ENCODE results near the gene AREL1. TPM values are rescaled to one million over a fixed set of nuclear protein-coding genes. Genes with fewer than 3 reads are reported as not detected.
A peak's percentile ranks its signal among the peaks of the same experiment; 100 is the strongest.

AREL1 gene
- total RNA-seq, 1 donor from 2014 or later = 44.4 TPM

- DNase-seq (ENCODE audit: extremely low read depth, low read depth, low spot score) = no peak
Measured at GRCh38 chr14:74638966-74639365, 73.9 kb downstream of the AREL1 start.

DNA sequence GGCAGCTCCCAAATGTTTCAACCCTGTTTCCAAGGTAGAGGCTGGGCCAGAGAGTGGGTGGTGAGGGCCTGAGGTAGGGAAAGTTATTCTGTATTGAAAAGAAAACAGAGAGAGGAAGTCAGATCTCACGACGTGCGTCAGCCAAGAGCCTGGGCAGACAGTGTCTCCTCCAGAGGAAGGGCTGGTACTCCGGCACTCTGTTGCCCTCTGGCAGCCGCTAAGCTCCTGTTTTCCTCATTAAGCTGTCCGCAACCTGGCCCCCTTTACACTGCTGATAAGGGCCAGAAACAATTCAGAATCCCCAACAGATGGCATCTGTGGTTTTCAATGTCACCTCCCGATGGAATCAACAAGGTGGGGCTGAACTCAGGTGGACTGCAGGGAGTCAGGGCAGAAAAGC is 74.8 kb downstream of the AREL1 start:
- no peak for DNase-seq (ENCODE audit: extremely low read depth, low read depth, low spot score)

DNA sequence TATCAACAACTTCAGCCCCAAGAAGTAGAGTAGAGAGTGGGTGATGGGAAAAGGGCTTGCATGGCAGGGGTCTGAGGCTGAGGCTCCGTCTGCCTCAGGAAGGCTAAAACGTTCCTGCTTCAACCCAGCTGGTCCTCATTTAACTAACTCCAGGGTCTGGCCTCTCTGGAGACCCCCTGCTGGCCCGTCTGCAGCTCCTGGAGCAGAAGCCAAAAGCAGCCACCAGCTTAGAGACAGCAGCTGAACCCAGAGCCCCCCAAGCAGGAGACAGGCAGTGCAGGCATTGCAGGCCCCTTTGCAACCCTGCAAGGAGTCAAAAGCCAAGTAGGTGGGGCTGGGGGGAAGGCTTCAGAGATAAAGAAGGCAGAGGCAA is 75.7 kb downstream of the AREL1 start:
- no peak for DNase-seq (ENCODE audit: extremely low read depth, low read depth, low spot score)

- DNase-seq (ENCODE audit: extremely low read depth, low read depth, low spot score) = no peak
Measured at GRCh38 chr14:74636424-74637177, 76.3 kb downstream of the AREL1 start.

GRCh38 chr14:74635847-74636246 is 77.0 kb downstream of the AREL1 start:
- no peak for DNase-seq (ENCODE audit: extremely low read depth, low read depth, low spot score)

DNA sequence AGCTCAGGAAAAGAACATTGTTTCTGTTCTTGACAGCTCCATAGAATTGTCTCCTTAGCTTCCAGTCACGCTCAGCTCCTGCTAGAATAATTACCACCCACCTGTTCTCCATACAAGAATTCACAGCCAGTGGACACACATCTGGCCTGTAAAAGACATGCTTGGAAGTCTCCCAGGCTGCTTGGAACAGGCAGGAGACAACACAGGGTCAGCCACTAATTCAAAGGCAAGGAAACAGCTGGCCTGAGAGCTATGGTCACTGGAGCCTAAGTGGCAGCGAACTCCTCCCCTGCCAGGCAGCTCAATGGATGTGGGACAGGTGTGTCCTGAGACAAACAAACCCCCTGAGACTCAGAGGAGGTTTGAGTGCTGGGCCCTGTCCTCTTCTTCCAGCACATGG is 77.9 kb downstream of the AREL1 start:
- DNase-seq (ENCODE audit: extremely low read depth, low read depth, low spot score) = no peak

GRCh38 chr14:74634481-74634880 is 78.4 kb downstream of the AREL1 start:
- DNase-seq (ENCODE audit: extremely low read depth, low read depth, low spot score) = no peak

DNA sequence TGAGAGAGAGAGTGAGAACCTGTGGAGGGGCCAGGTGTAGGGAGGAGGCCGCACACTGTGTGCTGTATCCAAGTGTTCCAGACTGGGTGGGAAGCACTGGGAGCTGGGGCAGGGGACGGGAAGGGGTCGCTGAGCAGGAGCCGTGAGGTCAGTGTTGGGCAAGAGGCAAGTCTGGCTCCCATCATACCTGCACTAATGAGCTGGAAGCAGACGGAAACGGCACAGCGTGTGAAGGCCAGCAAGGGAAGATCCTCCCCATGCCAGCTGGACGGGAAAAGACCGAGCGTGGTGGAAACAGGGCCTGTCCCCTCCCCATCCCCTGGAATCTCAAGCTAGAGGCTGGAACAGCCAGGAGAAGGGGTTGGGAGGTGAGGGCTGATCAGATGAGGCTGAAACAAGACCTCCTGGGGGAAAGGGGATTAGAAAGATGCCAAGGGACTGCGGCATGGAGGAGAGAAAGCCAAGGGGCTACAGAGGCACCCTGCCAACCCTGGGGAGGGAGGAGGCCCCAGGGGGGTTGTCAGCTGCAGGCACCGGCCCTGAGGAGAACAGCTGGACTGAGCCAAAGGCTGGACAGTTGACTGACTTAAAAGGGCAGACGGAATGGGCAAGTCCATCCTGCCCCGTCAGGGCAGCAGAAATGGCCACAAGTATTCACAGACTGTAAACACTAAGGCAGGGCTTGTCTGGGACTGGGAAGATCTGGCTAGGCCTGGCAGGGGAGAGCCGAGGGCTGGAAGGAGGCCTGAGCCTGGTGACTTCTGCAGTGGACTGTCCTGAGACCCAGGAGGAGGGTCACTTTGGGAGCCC is 81.8 kb downstream of the AREL1 start:
- DNase-seq (ENCODE audit: extremely low read depth, low read depth, low spot score) = no peak

DNA sequence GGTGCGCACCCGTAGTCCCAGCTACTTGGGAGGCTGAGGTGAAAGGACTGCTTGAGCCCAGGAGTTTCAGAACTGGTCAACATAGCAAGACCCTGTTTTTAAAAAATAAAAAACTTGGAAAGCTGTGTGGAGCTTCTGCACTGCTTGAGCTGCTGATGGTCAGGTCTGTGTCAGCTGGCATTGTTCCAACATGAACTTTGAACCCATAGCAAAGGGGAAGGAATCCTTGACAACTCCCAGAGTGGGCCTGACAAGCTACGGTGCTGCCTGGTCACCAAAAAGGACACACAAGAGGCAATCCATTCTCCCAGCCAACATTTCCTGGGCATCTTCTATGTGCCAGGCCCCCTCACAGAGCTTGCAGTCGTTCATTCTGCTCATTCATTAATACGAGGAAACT is 84.5 kb downstream of the AREL1 start:
- no peak for DNase-seq (ENCODE audit: extremely low read depth, low read depth, low spot score)

- DNase-seq (ENCODE audit: extremely low read depth, low read depth, low spot score) = no peak
Measured at GRCh38 chr14:74627076-74627475, 85.8 kb downstream of the AREL1 start.

DNA sequence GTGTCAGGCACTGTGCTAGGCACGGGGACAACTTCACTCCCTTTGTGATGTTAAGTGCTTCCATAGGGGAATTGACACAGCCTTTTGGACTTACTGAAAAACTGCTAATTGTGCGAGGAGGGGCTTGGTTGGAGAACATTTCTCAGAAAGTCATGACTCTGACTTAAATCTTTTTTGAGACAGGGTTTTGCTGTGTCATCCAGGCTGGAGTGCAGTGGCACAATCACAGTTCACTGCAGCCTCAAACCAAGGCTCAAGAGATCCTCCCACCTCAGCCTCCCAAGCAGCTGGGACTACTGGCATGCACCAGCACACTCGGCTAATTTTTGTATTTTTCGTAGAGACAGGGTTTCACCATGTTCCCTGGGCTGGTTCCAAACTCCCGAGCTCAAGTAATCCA is 90.6 kb downstream of the AREL1 start:
- DNase-seq (ENCODE audit: extremely low read depth, low read depth, low spot score) = no peak

DNA sequence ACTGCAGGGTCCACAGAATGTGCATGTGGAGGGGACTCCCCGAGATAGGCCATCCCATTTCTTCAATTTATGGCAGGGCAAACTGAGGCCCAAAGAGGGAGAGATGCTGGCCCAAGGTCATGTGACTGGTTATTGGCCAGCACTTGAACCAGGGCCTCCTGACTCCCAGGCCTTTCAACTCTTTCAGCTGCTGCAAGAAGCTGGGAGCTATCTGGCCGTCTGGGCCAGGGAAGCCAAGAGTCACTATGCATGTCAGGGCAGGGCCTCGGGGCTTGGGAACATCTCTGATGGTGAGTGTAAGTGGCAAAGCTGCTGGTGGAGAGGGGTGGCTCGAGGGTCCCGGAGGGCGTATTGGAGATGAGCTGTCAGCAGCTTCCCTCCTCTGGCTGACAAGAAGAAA is 91.3 kb downstream of the AREL1 start:
- no peak for DNase-seq (ENCODE audit: extremely low read depth, low read depth, low spot score)

DNA sequence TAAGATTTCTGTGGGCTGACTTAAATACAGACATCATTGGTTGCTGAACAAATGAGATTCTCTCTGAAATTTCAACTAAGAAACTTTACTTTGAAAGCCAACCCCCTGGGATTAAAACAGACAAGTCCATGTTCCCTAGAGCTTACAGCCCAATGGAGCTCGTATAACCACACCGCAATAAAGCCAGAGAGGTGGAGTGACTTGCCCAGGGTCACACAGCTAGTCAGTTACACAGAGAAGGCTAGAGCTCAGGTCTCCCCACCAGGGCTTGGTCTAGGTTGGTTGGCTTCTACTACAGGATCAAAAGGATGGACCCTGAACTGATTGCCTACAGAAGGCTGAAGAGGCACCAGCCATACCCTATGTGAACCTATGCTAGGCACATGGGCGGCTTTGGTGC is 92.0 kb downstream of the AREL1 start:
- no peak for DNase-seq (ENCODE audit: extremely low read depth, low read depth, low spot score)

DNA sequence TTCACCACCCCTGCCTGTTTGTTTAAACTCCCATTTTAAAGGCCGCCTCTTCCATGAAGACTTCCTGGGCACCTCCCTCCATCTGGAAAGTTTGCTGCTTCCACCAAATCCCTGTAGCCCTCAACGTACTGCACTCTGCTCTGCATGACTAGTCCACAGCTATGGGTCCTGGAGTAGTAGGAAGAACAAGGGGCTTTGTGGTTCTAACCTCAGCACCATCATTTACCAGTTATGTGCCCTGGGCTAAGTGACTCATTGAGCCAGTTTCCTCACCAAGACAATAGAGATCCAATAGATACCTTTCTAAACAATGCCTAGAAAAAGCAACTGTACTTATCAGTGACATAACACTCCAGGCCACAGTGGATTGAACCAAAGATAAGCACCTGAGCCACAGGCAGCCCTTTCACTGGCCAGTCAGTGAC is 92.4 kb downstream of the AREL1 start:
- DNase-seq (ENCODE audit: extremely low read depth, low read depth, low spot score) = peak; percentile 90

- DNase-seq (ENCODE audit: extremely low read depth, low read depth, low spot score) = peak; percentile 78
Measured at GRCh38 chr14:74619672-74620131, 93.2 kb downstream of the AREL1 start.

- peak; percentile 85 for DNase-seq (ENCODE audit: extremely low read depth, low read depth, low spot score)
Measured at GRCh38 chr14:74618078-74618952, 94.6 kb downstream of the AREL1 start.

DNA sequence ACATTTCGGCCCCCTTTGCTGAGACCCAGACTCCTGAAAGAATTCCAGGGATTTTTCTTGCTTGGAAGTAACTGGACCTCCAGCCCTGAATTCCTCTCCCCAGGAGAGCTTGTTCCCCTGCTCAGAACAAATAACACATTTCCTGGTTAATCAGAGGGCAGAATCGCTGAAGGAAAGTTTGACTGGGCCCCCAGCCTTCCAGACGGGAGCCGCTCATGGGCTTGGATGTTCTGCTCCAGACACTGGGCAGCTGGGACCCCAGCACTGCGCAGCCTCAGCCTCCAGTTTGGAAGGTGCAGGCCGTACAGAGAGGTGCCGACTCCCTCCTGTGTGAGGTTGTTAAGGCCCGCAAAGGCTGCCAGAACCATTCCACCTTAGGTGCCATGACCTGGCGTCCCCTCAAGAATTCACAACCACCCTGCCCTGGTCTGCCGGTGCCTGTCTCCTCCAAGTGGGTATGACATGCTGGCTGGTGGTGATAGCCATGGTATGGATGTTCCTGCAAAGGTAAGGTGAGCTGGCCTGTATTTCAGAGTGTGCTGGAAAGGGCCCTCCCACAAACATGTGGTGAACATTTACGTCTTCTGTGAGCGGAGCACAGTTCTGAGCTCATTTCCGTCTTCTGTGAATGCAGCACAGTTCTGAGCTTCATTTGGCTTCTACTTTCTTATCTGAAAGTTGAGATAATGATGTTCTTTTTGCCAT is 95.7 kb downstream of the AREL1 start:
- DNase-seq (ENCODE audit: extremely low read depth, low read depth, low spot score) = no peak

DNA sequence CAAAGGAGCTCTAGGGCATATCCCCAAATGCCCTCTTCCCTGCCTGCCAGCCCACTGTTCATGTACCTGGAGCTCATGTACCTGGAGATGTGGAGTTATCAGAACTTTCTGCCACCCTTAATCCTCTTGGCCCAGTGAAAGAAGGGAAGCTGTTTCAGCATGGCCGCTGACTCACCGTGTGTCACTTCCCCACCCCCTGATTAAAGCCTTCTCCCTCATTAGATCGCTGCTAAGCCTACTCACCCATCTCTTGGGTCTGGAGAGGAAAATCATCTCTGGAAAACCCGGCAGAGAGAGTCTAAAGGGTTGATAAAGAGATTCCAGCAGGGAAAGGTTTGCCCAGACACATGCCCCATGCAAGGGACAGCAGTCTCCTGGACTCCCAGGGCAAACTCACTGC is 96.4 kb downstream of the AREL1 start:
- no peak for DNase-seq (ENCODE audit: extremely low read depth, low read depth, low spot score)

- DNase-seq (ENCODE audit: extremely low read depth, low read depth, low spot score) = no peak
Measured at GRCh38 chr14:74615735-74616134, 97.1 kb downstream of the AREL1 start.
